ENCODE measurements around the gene HINT3. TPM values are rescaled to one million over a fixed set of nuclear protein-coding genes. Genes with fewer than 3 reads are reported as not detected.

The HINT3 gene
- total RNA-seq, 2 experiments from 2014 or later = 8.0 to 9.1 TPM

- Mint-ChIP-seq H3K27me3 (ENCODE audit: low read depth) (peaks cover 32% of the 10 kb centered on the region), H3K4me1 (ENCODE audit: low read depth) (no peaks in the 10 kb centered on the region), H3K36me3 (ENCODE audit: low read depth) (no peaks in the 10 kb centered on the region), H3K27ac (no peak overlapping the region), H3K4me3 (no peak overlapping the region), H3K9me3 (ENCODE audit: insufficient read depth) (no peaks in the 10 kb centered on the region)
- ChIA-PET CTCF (interaction anchor here (0.7 to 3.8 kb wide), 4 partner anchors 11 to 34 kb away, joined by 3 to 26 read pairs (median 5); partner anchors contain the start of gene HINT3), POLR2A (no interaction called here)
- ATAC-seq (no peak), DNase-seq (no peak)
Observed at GRCh38 chr6:125940247-125941041, 16.1 kb upstream of the HINT3 start.

- no peaks in the 10 kb centered on the region for H3K4me1 Mint-ChIP-seq (ENCODE audit: low read depth)
- H3K4me3 Mint-ChIP-seq = no peak overlapping the region
- no peak overlapping the region for H3K27ac Mint-ChIP-seq
- H3K36me3 Mint-ChIP-seq (ENCODE audit: low read depth) = no peaks in the 10 kb centered on the region
- POLR2A ChIA-PET = interaction anchor here (1.0 kb wide), 1 partner anchor 152 kb away, joined by 3 read pairs; the partner anchor contains the start of gene NCOA7
- ATAC-seq (no peak), DNase-seq (no peak)
- CTCF ChIA-PET = interaction anchor here (1.4 to 2.3 kb wide), 3 partner anchors 9 to 152 kb away, joined by 4 to 12 read pairs (median 7); partner anchors contain the start of genes HINT3 and NCOA7
- H3K27me3 Mint-ChIP-seq (ENCODE audit: low read depth) = peaks cover 35% of the 10 kb centered on the region
- H3K9me3 Mint-ChIP-seq (ENCODE audit: insufficient read depth) = no peaks in the 10 kb centered on the region
Observed at GRCh38 chr6:125942672-125943527, 13.7 kb upstream of the HINT3 start.

GRCh38 chr6:125943528-125944433 lies 12.8 kb upstream of the HINT3 start:
- no peak for ATAC-seq
- no peak overlapping the region for H3K4me3 Mint-ChIP-seq
- H3K4me1 Mint-ChIP-seq (ENCODE audit: low read depth) = no peaks in the 10 kb centered on the region
- ChIA-PET POLR2A (interaction anchor here (1.0 kb wide), 1 partner anchor 153 kb away, joined by 3 read pairs; the partner anchor contains the start of gene NCOA7), CTCF (interaction anchor here (1.0 to 2.3 kb wide), 4 partner anchors 9 to 153 kb away, joined by 3 to 12 read pairs (median 6); partner anchors contain the start of genes HINT3 and NCOA7)
- H3K27ac Mint-ChIP-seq = no peak overlapping the region
- no peak for DNase-seq
- H3K36me3 Mint-ChIP-seq (ENCODE audit: low read depth) = no peaks in the 10 kb centered on the region
- H3K9me3 Mint-ChIP-seq (ENCODE audit: insufficient read depth) = no peaks in the 10 kb centered on the region
- H3K27me3 Mint-ChIP-seq (ENCODE audit: low read depth) = peaks cover 37% of the 10 kb centered on the region

- no peaks in the 10 kb centered on the region for H3K4me1 Mint-ChIP-seq (ENCODE audit: low read depth)
- H3K4me3 Mint-ChIP-seq = no peak overlapping the region
- H3K27me3 Mint-ChIP-seq (ENCODE audit: low read depth) = peaks cover 34% of the 10 kb centered on the region
- ChIA-PET POLR2A (no interaction called here), CTCF (interaction anchor here (1.0 to 2.3 kb wide), 4 partner anchors 8 to 30 kb away, joined by 3 to 12 read pairs (median 5); partner anchors contain the start of gene HINT3)
- H3K27ac Mint-ChIP-seq = no peak overlapping the region
- no peaks in the 10 kb centered on the region for H3K36me3 Mint-ChIP-seq (ENCODE audit: low read depth)
- no peak for DNase-seq
- no peaks in the 10 kb centered on the region for H3K9me3 Mint-ChIP-seq (ENCODE audit: insufficient read depth)
- ATAC-seq = no peak
Observed at GRCh38 chr6:125944434-125944816, 12.1 kb upstream of the HINT3 start.

GRCh38 chr6:125944896-125945295 lies 11.7 kb upstream of the HINT3 start:
- Mint-ChIP-seq H3K27me3 (ENCODE audit: low read depth) (peaks cover 31% of the 10 kb centered on the region), H3K4me3 (no peak overlapping the region), H3K36me3 (ENCODE audit: low read depth) (no peaks in the 10 kb centered on the region), H3K27ac (no peak overlapping the region), H3K4me1 (ENCODE audit: low read depth) (no peaks in the 10 kb centered on the region), H3K9me3 (ENCODE audit: insufficient read depth) (no peaks in the 10 kb centered on the region)
- POLR2A ChIA-PET = interaction anchor here (0.6 kb wide), 1 partner anchor 622 kb away, joined by 3 read pairs; no protein-coding TSS in a partner anchor
- no peak for ATAC-seq
- DNase-seq = no peak
- CTCF ChIA-PET = interaction anchor here (1.0 to 1.1 kb wide), 2 partner anchors 30 to 191 kb away, joined by 3 read pairs; no protein-coding TSS in a partner anchor

- ChIA-PET POLR2A (interaction anchor here (0.6 kb wide), 1 partner anchor 622 kb away, joined by 3 read pairs; no protein-coding TSS in a partner anchor), CTCF (interaction anchor here (0.6 to 2.1 kb wide), 7 partner anchors 10 to 201 kb away, joined by 3 to 11 read pairs (median 3); partner anchors contain the start of gene HINT3)
- Mint-ChIP-seq H3K4me3 (no peak overlapping the region), H3K4me1 (ENCODE audit: low read depth) (no peaks in the 10 kb centered on the region), H3K27me3 (ENCODE audit: low read depth) (peaks cover 30% of the 10 kb centered on the region), H3K36me3 (ENCODE audit: low read depth) (no peaks in the 10 kb centered on the region), H3K27ac (no peak overlapping the region), H3K9me3 (ENCODE audit: insufficient read depth) (no peaks in the 10 kb centered on the region)
- DNase-seq (no peak), ATAC-seq (no peak)
Observed at GRCh38 chr6:125945378-125946141, 11.0 kb upstream of the HINT3 start.

- ATAC-seq (no peak), DNase-seq (no peak)
- no peak overlapping the region for H3K4me3 Mint-ChIP-seq
- H3K27me3 Mint-ChIP-seq (ENCODE audit: low read depth) = peaks cover 30% of the 10 kb centered on the region
- no peak overlapping the region for H3K27ac Mint-ChIP-seq
- ChIA-PET POLR2A (no interaction called here), CTCF (interaction anchor here (0.7 to 2.1 kb wide), 5 partner anchors 8 to 156 kb away, joined by 3 to 12 read pairs (median 11); partner anchors contain the start of genes HINT3 and NCOA7)
- H3K4me1 Mint-ChIP-seq (ENCODE audit: low read depth) = no peaks in the 10 kb centered on the region
- no peaks in the 10 kb centered on the region for H3K9me3 Mint-ChIP-seq (ENCODE audit: insufficient read depth)
- no peaks in the 10 kb centered on the region for H3K36me3 Mint-ChIP-seq (ENCODE audit: low read depth)
Observed at GRCh38 chr6:125947615-125948014, 9.0 kb upstream of the HINT3 start.

- no peaks in the 10 kb centered on the region for H3K9me3 Mint-ChIP-seq (ENCODE audit: insufficient read depth)
- H3K36me3 Mint-ChIP-seq (ENCODE audit: low read depth) = no peaks in the 10 kb centered on the region
- no peak for ATAC-seq
- ChIA-PET POLR2A (no interaction called here), CTCF (interaction anchor here (0.7 to 1.4 kb wide), 4 partner anchors 8 to 157 kb away, joined by 3 to 12 read pairs (median 7); partner anchors contain the start of genes HINT3 and NCOA7)
- H3K4me3 Mint-ChIP-seq = no peak overlapping the region
- peaks cover 26% of the 10 kb centered on the region for H3K27me3 Mint-ChIP-seq (ENCODE audit: low read depth)
- H3K4me1 Mint-ChIP-seq (ENCODE audit: low read depth) = no peaks in the 10 kb centered on the region
- H3K27ac Mint-ChIP-seq = no peak overlapping the region
- DNase-seq = no peak
Observed at GRCh38 chr6:125948455-125948854, 8.1 kb upstream of the HINT3 start.

GRCh38 chr6:125949069-125949468 lies 7.5 kb upstream of the HINT3 start:
- no peak for DNase-seq
- H3K4me1 Mint-ChIP-seq (ENCODE audit: low read depth) = no peaks in the 10 kb centered on the region
- H3K36me3 Mint-ChIP-seq (ENCODE audit: low read depth) = no peaks in the 10 kb centered on the region
- ChIA-PET POLR2A (no interaction called here), CTCF (interaction anchor here (1.4 kb wide), 1 partner anchor 7 kb away, joined by 12 read pairs; the partner anchor contains the start of gene HINT3)
- no peak overlapping the region for H3K27ac Mint-ChIP-seq
- no peaks in the 10 kb centered on the region for H3K9me3 Mint-ChIP-seq (ENCODE audit: insufficient read depth)
- H3K27me3 Mint-ChIP-seq (ENCODE audit: low read depth) = peaks cover 26% of the 10 kb centered on the region
- ATAC-seq = no peak
- no peak overlapping the region for H3K4me3 Mint-ChIP-seq

- H3K4me3 Mint-ChIP-seq = no peak overlapping the region
- H3K36me3 Mint-ChIP-seq (ENCODE audit: low read depth) = no peaks in the 10 kb centered on the region
- DNase-seq = no peak
- POLR2A ChIA-PET = no interaction called here
- H3K27me3 Mint-ChIP-seq (ENCODE audit: low read depth) = peaks cover 32% of the 10 kb centered on the region
- H3K27ac Mint-ChIP-seq = no peak overlapping the region
- CTCF ChIA-PET = interaction anchor here (11.9 kb wide), 1 partner anchor 158 kb away, joined by 225 read pairs; the partner anchor contains the start of gene NCOA7
- ATAC-seq = no peak
- no peaks in the 10 kb centered on the region for H3K9me3 Mint-ChIP-seq (ENCODE audit: insufficient read depth)
- no peaks in the 10 kb centered on the region for H3K4me1 Mint-ChIP-seq (ENCODE audit: low read depth)
Observed at GRCh38 chr6:125950293-125950692, 6.3 kb upstream of the HINT3 start.
